Stimulated activated CD4-positive, alpha-beta T cell treated with anti-CD3 and anti-CD28 coated beads, Interleukin-4, amount 100 ng/mL, for 1 hour (primary cell): Measurements from ENCODE around the gene ADCY3.
A peak's percentile ranks its signal among the peaks of the same experiment; 100 is the strongest.

Source experiments
- DNase-seq: peaks from one replicate; pipeline ENCODE4 v3.0.0-alpha.2; 2020

The ADCY3 gene

DNA sequence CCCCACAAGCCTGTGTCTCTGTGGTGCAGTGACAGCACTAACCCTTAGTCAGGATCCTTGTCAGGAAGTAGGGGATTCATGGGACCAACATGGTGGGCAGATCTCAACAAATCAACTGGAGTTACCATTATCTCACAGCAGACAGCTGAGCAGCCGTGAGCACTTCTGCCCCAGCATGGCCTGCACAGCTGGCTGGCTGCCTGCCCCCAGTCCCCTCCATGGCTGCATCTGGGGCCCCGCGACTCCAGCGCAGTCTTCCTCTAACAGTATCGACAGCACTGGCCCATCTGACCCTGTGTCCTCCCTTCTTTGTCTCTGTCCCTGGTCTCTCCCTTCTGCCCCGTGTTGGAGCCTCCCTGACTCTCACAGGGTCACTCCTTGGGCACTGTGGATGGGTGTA, 4.7 kb upstream of the ADCY3 start:
- DNase-seq: no peak

DNA sequence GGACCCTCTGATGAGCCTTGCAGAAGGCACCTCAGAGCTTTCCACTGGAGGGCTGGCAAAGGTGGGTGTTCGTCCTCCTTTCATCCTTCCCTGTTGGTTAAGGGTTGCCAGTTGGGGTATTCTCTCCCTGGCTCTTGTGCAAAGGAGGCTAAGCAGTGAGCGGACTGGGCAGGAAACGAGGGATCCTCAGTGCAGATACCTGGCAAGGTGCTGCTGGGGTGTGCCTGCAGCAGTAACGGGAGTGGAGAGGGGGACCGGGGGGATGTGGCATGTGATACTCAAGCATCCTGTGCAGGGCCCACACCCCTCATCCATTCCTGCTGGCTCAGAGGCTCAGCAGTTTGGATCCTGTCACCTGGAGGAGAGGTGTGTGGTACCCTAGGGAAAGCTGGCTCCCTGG, 4.2 kb upstream of the ADCY3 start:
- no peak for DNase-seq

DNA sequence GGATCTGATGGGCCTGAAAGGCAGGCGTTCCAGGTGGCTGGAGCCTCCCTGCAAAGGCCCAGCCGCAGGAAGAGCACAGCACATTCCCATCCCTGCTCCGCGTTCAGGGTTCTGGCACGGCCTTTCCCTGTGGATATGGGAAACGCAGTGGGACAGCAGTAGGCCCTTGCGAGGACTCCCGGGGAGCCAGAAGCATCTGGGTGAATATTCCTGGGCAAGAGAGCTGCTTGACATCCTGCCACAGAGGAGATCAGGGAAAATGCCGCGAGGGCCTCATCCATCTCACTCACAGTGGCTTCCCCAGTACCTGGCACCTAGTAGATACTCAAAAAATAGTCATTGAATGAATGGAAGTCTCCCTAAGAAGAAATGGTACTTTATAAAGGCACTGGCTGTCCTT, 3.1 kb upstream of the ADCY3 start:
- no peak for DNase-seq

DNA sequence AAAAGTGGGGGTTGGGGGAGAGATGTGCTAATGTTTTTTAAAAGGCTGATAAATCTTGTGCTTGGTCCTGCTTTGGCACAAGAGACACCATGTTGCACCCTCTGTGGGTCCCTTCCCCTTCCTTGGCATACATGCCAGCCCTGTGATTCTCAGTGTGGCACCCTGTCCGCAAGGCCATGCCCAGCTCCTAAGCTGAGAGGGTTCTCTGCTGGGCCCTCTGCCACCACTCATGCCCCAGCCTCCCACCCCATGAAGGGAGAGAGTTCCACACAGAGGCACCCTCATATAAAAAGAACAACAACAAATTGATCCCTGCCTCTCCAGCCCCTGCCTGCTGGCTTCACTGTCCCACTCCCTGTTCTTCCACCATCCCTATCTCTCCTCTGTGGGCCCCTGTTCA, 2.5 kb upstream of the ADCY3 start:
- DNase-seq: no peak

DNA sequence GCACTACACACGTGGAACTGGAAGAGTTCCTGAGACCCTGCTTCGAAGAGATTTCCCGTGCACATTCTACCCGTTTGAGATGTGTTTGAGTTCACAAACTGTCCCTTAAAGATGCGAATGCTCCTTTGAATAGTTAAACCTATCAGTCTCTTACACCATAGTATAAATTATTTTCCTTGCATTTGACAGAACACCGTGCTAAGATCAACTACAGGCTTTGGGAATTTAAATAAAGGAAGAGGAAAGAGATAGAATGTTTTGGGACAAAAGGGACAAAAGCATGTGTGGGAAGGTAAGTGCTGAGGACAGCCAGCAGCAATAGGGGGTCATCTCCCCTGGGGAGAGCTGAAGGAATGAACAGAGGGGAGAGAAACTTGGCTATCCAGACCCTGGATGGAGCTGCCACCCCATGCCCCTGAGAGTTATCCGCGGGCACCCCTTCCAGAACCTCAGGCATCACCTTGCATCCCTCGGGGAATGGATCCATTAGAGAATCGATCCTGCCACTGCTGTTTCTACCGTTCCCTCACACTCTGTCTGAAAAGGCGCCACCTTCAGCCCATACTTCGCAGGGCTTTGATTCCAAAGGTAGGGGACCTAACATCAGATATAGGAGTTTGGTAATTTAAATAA, 888 bp upstream of the ADCY3 start:
- no peak for DNase-seq

DNA sequence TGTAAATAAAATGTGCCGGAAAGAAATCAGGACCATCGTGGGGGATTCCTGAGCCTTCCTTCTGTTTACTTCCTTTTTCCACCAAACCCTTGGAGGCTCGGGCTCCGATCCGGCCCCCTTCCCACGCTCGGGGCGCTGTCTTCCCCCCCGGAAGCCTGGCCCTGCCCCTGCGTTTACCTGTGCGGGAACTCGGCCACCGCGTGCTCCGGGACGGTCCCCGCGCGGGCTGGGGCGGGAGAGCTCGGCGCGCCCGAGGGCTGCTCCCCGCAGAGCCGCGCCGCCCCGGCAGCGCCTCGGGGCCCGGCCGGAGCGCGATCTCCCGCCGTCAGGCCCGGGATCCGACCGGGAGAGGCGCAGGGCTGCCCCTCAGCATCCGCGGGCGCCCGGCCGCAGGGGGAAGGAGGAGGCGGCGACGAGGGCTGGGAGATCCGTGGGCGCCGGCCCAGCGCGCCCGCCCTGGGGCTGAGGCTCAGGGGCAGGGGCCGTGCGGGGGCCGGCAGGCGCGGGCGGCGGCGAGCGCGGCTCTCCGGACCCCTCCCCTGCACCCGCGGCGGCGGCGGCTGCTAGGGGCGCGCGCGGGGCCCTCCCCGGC, 435 bp downstream of the ADCY3 start:
- DNase-seq: peak; percentile 33

DNA sequence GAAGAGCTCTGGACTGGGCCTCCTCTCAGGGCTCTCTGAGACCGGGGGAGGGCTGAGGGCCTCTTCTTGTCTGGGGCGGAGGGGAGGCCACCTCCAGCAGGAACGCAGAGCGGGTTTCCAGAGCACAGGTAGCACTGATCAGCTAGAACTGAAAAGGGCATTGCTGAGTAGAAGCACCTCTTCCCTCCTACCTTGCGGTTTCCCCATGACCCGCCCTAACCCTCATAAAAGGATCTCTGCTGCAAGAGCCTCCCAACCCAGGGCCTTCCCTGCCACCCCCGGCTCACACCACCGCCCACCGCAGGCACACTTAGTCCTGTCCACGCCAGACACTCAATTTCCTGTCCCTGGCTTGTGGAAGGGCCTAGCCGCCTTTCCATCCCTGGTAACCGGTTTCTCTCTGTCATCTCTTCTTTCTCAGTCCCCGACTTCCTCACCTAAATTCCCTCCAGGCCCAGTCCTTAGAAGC, 966 bp downstream of the ADCY3 start:
- peak; percentile 46 for DNase-seq

DNA sequence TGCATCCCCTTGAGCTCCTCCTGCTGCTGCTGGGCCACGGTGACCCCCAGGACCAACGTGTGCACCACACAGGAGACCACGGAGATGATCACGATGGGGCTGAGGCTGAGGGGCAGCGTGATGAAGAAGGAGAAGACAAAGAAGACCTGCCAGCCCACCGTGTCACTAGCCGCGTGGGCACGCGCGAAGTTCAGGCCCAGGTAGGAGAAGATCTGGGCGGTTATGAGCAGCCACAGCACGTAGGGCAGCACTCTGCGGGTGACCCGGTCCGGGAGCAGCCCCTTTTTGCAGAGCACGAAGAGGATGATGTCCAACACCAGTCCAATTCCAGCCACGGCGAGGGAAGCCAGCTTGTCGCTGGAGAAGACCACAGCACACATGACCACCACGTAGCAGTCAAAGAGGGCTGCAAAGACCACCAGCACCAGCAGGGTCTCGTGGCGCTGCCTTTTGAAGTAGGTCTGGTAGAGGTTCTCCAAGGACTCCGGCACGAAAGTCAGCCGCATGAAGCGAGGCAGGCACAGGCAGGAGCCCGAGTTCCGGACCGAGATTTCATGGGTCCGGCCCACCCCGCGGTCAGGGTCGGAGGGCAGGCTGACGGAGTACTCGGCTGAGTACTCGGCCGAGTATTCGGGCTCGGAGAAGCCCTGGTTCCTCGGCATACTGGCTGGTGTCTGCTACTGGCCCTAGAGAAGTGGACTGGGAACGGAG, 1.6 kb downstream of the ADCY3 start:
- no peak for DNase-seq

DNA sequence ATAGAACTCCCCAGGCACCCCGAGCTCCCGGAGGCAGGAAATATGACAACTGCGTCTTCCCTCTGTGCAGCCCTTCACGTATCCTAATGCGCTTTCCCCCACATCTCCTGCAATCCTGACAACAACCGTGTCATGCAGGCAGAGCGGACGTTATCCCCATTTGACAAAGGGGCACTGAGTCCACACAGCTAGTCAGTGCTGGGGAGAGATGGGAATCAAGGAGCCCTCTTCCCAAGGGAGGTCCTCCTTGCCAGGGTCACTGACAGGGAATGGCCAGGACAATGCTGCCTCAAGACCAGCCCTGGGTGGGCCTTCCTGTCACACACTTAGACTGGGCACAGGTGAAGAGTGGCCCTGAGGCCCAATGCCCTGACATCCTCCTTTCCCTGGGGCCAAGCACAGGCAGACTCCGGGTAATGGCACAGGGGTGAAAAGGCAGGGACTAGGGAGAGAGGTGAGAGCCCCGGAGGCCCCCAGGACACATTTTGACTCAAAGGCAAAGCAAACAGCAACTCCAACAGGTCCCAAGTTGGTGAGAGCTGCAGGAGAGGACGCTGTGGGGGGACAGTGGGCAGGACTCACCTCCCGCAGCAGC, 2.2 kb downstream of the ADCY3 start:
- no peak for DNase-seq

DNA sequence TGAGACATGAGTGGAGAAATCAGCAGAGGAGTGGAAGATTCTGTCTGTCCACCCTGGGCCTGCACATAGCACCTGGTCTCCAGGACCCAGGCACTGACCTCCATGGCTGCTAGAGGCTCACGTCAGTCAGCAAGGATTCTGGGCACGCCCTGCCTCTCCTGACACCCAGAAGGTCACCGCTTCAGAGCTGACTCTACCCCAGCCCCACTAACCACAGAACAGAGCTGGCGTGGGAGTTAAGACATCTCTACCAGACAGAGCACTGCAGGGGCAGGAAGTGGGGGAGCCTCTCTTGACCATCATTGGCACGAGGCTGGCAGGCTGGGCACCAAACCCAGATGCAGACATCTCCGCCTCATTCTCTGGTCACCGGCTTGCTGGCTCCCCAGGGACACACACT, 3.0 kb downstream of the ADCY3 start:
- no peak for DNase-seq

DNA sequence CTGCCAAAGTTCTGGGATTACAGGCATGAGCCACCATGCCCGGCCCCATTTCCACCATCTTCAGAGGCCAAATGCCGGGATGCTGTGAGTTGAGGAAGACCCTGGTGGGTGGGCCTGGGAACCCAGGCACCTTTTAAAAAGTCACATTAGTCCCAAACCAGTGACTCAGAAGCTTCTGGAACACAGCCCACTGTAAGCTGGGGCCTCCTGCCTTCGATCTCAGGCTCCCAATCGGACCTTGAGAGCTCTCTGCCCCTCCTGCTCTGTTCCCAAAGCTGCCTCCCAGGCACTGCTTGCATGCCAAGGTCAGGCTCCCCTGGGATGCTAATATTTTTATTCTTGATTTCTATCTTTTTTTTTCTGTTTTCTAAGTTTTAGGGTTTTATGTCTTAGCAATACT, 4.2 kb downstream of the ADCY3 start:
- DNase-seq: no peak

DNA sequence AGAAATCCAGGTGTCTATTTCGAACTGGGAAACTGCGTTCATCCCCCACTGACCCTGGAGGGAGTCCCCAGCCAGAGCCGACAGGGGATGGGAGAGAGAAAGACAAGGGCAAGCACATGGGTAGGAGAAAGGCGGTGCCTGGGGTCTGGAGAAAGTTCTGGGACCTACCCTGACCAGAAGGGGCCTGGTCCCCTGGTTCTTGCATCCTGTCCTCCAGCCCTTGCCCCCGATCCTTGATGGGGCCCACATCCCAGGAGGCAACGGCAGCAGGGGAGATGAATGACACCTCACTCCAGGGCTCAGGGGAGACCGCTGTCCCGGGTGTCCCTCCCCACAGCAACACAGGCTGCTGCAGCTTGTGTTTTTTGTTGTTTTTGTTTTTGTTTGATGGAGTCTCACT, 4.9 kb downstream of the ADCY3 start:
- DNase-seq: no peak

DNA sequence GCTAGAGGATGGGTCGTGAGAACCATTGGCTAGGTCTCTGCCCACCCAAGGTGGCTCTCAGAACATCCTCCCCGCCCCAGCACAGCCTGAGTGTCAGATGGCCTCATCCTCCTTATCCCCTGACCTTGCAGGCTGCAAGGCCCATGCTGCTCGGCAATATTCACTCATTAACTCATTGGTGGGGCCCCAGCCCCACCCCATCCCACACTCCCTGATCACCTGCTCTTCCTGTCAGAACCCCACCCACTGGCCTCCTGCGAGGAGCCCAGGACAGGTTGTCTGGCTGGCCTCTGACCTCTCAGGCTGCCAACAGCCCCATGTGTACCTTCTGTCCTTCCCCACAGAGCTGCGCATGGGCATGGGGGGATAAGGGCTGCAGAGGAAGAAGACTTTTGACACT, 5.3 kb downstream of the ADCY3 start:
- DNase-seq: no peak

DNA sequence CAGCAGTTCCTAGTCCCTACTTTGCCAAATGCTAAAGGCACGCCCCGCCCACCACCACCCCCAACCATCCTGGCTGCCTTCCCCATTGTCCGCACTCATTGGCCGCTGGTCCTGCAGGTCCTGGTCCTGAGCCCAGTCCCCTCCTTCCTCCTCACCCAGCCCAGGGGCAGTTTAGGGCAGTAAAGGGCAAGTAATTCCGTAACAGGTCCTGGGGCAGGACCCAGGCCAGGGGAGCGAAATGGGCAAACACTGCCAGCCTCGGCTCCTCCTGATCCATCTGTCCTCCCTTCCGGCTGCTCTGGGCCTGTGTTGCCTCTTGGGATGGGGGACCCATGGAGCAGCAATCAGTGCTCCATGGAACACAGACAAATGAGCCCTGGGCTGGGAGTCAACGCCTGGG, 6.1 kb downstream of the ADCY3 start:
- DNase-seq: no peak

DNA sequence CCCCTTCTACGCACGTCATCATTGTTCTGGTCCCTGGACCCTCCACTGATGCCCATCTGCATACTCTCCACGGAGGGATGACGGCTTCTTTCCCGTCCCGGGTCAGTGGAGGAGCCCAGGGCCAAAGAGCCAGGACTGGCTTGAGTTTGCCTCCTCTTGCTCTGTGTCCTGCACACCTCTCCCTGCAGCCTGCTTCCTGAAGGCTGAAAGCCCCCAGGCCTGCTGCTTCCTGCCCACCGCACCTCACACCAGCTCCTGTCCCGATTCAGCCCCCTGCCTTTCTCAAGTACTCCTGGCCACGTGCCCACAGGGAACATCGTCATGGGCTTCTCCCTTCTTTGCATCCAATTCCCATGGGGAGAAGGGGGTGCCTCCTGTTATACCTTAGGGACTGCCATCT, 7.1 kb downstream of the ADCY3 start:
- DNase-seq: no peak

DNA sequence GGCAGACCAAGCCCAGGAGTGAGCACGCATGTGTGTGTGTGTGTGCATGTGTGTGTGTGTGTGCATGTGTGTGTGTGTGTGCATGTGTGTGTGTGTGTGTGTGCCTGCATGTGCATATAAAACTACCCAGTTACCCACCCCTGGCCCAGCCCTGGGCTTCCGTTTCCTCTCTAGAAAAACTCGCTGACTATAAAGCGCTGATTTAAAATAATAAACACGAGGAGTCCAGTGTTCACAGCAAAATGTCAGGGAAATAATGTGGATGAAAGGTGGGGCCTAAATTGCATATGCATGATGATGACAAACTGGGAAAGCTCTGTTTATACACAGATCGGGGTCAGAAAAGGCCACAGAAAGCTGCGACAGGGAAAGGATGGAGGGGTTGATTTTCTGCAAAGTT, 7.5 kb downstream of the ADCY3 start:
- no peak for DNase-seq

DNA sequence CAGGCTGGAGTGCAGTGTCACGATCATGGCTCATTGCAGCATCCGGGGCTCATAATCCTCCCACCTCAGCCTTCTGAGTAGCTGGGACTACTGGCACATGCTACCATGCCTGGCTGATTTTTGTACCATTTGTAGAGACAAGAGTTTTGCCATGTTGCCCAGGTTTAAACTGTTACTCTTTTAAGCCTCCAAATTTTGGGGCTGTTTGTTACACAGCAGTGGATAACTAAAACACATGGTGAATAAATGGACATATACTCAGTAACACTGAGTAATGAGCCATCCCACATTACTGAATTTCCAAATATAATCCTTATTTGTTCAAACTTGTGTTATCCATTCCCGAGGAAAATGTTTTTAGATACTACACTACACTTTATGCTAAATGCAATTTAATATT, 9.8 kb downstream of the ADCY3 start:
- DNase-seq: no peak

DNA sequence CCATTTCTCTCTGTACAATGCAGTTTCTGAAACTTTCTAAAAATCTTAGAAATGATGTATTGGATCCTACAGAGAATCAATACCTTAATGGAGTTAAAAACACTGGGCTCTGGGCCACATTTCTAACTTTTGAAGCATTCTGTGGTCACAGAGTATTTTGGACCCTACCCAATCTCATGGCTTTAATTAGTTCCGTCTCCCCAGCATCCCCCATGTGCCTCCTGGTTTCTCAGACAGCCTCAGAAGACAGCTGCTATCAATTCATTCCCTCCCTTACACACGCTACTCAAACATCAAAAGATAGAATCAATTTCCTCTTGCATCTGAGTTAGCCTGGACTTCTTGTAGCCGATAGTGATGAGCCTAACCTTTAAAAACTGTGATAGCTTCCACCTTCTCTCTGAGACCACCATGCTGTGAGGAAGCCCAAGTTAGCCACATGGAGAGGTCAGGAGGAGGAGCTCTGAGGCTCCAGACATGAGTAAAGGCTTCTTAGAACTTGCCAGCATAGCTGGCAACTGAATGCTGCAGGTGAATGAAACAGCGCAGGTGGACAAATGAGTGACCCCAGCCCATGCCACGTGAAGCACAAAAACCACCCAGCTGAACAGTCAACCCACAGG, 10.4 kb downstream of the ADCY3 start:
- DNase-seq: no peak

DNA sequence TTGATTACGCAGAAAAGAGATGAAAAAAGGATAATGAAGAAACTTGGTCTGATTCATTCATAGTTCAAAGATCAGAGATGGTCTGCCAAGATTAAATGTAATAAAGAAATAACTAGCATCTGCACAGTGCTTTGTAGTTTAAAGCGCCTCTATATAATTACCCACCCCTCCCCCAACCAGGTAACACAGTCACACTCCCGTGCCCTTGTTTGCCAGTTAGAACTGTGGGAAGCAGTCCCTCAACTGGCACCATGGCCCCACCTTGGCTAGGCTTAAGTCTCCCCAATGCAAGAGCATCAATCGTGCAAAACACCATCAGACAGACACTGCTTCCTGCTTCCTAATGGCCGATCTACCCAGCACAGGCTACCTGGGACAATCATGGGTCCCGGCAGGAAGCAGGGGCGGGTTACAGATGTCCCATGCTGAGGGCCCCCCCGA, 11.6 kb downstream of the ADCY3 start:
- DNase-seq: no peak

DNA sequence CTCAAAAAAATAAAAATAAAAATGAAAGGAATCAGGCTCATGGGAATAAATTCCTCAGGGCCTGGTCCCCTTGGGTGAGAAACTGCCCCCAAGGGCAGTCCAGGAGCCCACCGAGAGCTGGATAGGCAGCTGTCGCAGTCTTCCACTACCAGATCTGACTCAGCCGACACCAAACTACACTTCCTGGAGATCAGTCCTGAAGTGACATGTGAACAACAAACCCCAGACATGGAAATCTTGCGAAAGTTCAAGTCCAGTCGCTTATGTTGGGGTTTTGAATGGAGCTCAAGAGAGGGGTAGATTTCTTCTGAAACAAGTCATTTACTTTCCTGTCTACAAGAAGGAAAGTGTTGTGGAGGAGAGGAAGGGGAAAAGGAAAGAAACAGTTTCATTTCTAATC, 12.9 kb downstream of the ADCY3 start:
- no peak for DNase-seq

DNA sequence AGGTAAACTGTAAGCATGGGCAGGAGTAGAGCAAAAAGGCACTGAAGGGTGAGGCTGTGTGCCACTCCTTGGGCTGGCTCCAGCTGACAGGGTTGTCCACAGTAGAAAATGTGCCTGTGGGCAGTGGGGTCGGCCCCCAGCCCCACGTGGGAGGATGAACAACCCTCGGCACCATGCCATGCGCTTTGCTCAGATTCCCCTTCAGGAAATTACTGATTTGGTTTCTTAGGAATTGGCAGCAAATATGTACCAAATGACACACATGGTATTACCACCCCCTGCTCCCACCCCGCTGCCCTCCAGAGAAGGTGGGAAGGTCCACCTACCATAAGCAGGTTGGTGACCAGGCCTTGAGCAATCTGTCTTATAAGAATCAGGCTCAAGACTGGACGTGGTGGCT, 13.6 kb downstream of the ADCY3 start:
- DNase-seq: no peak

DNA sequence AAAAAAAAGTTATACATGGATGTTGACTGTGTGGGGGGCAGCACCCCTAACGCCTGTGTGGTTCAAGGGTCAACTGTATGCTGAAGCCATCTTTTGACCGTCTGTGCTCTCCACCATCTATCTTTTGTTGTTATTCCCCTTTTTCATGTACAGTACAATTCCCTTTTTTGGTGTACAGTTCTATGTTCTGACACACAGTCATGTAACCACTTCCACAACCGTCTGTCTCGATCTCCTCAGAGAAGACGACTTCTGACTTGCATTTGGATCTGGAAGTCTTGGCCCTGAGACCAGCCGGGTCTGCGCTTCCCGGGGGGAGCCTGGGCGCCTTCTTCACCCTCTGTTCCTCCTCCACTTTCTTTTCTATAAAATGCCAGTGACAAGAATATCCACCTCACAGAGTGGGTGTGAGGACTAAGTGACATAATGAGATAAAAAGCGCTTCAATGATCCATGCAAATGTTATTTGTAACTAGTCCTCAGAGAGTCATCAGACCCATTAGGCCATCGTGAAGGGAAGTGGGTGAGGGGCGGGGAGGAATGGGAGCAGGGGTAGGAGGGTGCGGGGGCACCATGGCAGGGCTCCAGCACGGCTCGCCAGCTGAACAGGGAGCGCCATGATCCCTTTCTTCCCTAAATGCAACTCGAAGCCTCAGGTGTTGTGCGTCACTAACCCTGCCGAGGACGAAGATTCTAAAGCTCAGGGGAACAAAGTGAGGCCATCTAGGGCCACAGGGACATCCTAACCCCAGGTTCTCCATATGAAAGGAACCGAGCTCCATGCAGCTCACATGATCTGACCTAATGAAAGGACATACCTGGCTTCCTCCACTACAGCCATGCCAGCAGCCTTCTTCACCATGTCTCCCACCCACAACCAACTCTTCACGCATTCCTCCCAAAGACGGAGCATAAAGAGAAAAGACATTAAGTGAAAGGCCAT, 16.6 kb downstream of the ADCY3 start:
- no peak for DNase-seq
